H9 (cell line): ENCODE data around the gene RCOR3. TPM values are rescaled to one million over a fixed set of nuclear protein-coding genes. Genes with fewer than 3 reads are reported as not detected.

Experiments used
- DNase-seq: peaks from one replicate; pipeline ENCODE4 v3.0.0-alpha.2; 2017
- H2AFZ ChIP-seq: one replicate; pipeline ENCODE4 v1.6.1; 2013; ENCODE audit warnings: mild to moderate bottlenecking, low read length, control low read depth, moderate library complexity
- H2AK5ac ChIP-seq: 2 replicates; pipeline ENCODE4 v1.6.1; 2013; ENCODE audit warnings: low read length, control low read depth, mixed read lengths; ENCODE audit not compliant: insufficient read length
- H2BK120ac ChIP-seq: one replicate; pipeline ENCODE4 v1.6.1; 2013; ENCODE audit warnings: low read depth, mild to moderate bottlenecking, low read length, control low read depth, inconsistent platforms; ENCODE audit not compliant: poor library complexity, severe bottlenecking
- H2BK12ac ChIP-seq: 2 replicates; pipeline ENCODE4 v1.6.1; 2013; ENCODE audit warnings: low read length, control low read depth, mixed read lengths, low read depth; ENCODE audit not compliant: insufficient read length
- H2BK15ac ChIP-seq: 2 replicates; pipeline ENCODE4 v1.6.1; 2013; ENCODE audit warnings: low read depth, low read length, control low read depth
- H2BK20ac ChIP-seq: one replicate; pipeline ENCODE4 v1.6.1; 2013; ENCODE audit warnings: low read depth, mild to moderate bottlenecking, low read length, control low read depth, inconsistent platforms; ENCODE audit not compliant: poor library complexity, severe bottlenecking
- H2BK5ac ChIP-seq: 2 replicates; pipeline ENCODE4 v1.6.1; 2013; ENCODE audit warnings: low read length, control low read depth, mixed read lengths; ENCODE audit not compliant: insufficient read length
- H3K14ac ChIP-seq: 2 replicates; pipeline ENCODE4 v1.6.1; 2013; ENCODE audit warnings: low read length, control low read depth; ENCODE audit not compliant: insufficient read depth
- H3K18ac ChIP-seq: 2 replicates; pipeline ENCODE4 v1.6.1; 2013; ENCODE audit warnings: low read depth, mild to moderate bottlenecking, mixed read lengths, low read length, control low read depth; ENCODE audit not compliant: insufficient read length
- H3K23ac ChIP-seq: 2 replicates; pipeline ENCODE4 v1.6.1; 2013; ENCODE audit warnings: low read length, control low read depth, mixed read lengths, low read depth; ENCODE audit not compliant: insufficient read length
- H3K23me2 ChIP-seq: 2 replicates; pipeline ENCODE4 v1.6.1; 2013; ENCODE audit warnings: low read depth, mild to moderate bottlenecking, mixed read lengths, low read length, control low read depth; ENCODE audit not compliant: insufficient read length, poor library complexity, severe bottlenecking
- H3K27ac ChIP-seq: 2 replicates; pipeline ENCODE4 v1.5.1; 2013; ENCODE audit warnings: low read length, control low read depth, mixed read lengths, low read depth; ENCODE audit not compliant: insufficient read length
- H3K27me3 ChIP-seq: 2 replicates; pipeline ENCODE4 v1.6.1; 2013; ENCODE audit warnings: low read length, control low read depth, inconsistent platforms; ENCODE audit not compliant: insufficient read depth
- H3K4ac ChIP-seq: 2 replicates; pipeline ENCODE4 v1.6.1; 2013; ENCODE audit warnings: low read depth, mild to moderate bottlenecking, control low read depth, inconsistent platforms, low read length, moderate library complexity
- H3K4me1 ChIP-seq: 2 replicates; pipeline ENCODE4 v1.6.1; 2013; ENCODE audit warnings: low read length, control low read depth, inconsistent platforms; ENCODE audit not compliant: insufficient read depth
- H3K4me2 ChIP-seq: 2 replicates; pipeline ENCODE4 v1.6.1; 2013; ENCODE audit warnings: low read length, control low read depth, mixed read lengths; ENCODE audit not compliant: insufficient read length, insufficient read depth
- H3K56ac ChIP-seq: 2 replicates; pipeline ENCODE4 v1.6.1; 2013; ENCODE audit warnings: low read depth, mild to moderate bottlenecking, mixed read lengths, low read length, control low read depth; ENCODE audit not compliant: insufficient read length
- H3K79me1 ChIP-seq: 2 replicates; pipeline ENCODE4 v1.6.1; 2013; ENCODE audit warnings: low read depth, mild to moderate bottlenecking, moderate library complexity, low read length, control low read depth, inconsistent platforms; ENCODE audit not compliant: insufficient read depth, poor library complexity, severe bottlenecking
- H3K79me2 ChIP-seq: 2 replicates; pipeline ENCODE4 v1.6.1; 2013; ENCODE audit warnings: low read length, control low read depth, inconsistent platforms; ENCODE audit not compliant: insufficient read depth
- H3K9ac ChIP-seq: 2 replicates; pipeline ENCODE4 v1.6.1; 2013; ENCODE audit warnings: low read length, control low read depth, mixed read lengths; ENCODE audit not compliant: insufficient read length; ENCODE audit errors: extremely low read depth
- H3K9me3 ChIP-seq: one replicate; pipeline ENCODE4 v1.6.1; 2013; ENCODE audit warnings: low read depth, low read length, inconsistent platforms; ENCODE audit not compliant: control insufficient read depth
- H3T11ph ChIP-seq: one replicate; pipeline ENCODE4 v1.6.1; 2013; ENCODE audit warnings: mild to moderate bottlenecking, low read length, control low read depth, inconsistent platforms
- H4K20me1 ChIP-seq: one replicate; pipeline ENCODE4 v1.6.1; 2013; ENCODE audit not compliant: control insufficient read depth, insufficient read length, insufficient read depth
- H4K5ac ChIP-seq: 2 replicates; pipeline ENCODE4 v1.6.1; 2013; ENCODE audit warnings: low read depth, mild to moderate bottlenecking, mixed read lengths, low read length, control low read depth; ENCODE audit not compliant: insufficient read length
- H4K8ac ChIP-seq: replicated peaks from 2 replicates; pipeline ENCODE4 v1.6.1; 2013; ENCODE audit warnings: low read length, control low read depth, mixed read lengths, low read depth; ENCODE audit not compliant: insufficient read length
- H4K91ac ChIP-seq: 2 replicates; pipeline ENCODE4 v1.6.1; 2013; ENCODE audit warnings: low read depth, mild to moderate bottlenecking, moderate library complexity, mixed read lengths, low read length, control low read depth; ENCODE audit not compliant: insufficient read length
- H3K27ac Mint-ChIP-seq, 3 experiments: 2 replicates in 2 of 3; 3 replicates in 1 of 3; pipeline ENCODE4 v1.8.0; 2020 to 2021; ENCODE audit warnings: mixed read lengths in 3 of 3, mild to moderate bottlenecking in 1 of 3, moderate library complexity in 1 of 3
- H3K27me3 Mint-ChIP-seq: 2 replicates; pipeline ENCODE4 v1.8.0; 2021; ENCODE audit warnings: low read depth, mild to moderate bottlenecking, moderate library complexity, mixed read lengths
- H3K36me3 Mint-ChIP-seq, 3 experiments: 2 replicates in 2 of 3; 3 replicates in 1 of 3; pipeline ENCODE4 v1.8.0; 2020 to 2021; ENCODE audit warnings: low read depth in 3 of 3, mixed read lengths in 3 of 3; ENCODE audit not compliant: insufficient read depth in 1 of 3
- H3K4me1 Mint-ChIP-seq, 2 experiments: 2 replicates each; pipeline ENCODE4 v1.8.0; 2020; ENCODE audit warnings: mixed read lengths in 2 of 2
- H3K4me3 Mint-ChIP-seq, 2 experiments: 2 replicates in 1 of 2; 3 replicates in 1 of 2; pipeline ENCODE4 v1.8.0; 2020 to 2021; ENCODE audit warnings: mild to moderate bottlenecking in 2 of 2, mixed read lengths in 2 of 2, moderate library complexity in 1 of 2
- H3K9me3 Mint-ChIP-seq, 2 experiments: 2 replicates in 1 of 2; 3 replicates in 1 of 2; pipeline ENCODE4 v1.8.0; 2020; ENCODE audit warnings: mild to moderate bottlenecking in 2 of 2, mixed read lengths in 2 of 2, moderate library complexity in 1 of 2
- CTCF ChIP-seq: fragments of 200-600 bp; sonication (generic); conservative IDR thresholded peaks from 3 replicates; pipeline ENCODE4 v1.8.0; 2021; ENCODE audit warnings: antibody characterized with exemption, mild to moderate bottlenecking
- WGBS: extraction: QIAGEN DNeasy Blood & Tissue Kit; methylation state at CpG from one replicate; pipeline ENCODE4 v1.1.7; 2013; ENCODE audit warnings: missing lambda C conversion rate, low lambda C conversion rate, mixed read lengths; ENCODE audit not compliant: insufficient read length; ENCODE audit errors: extremely low coverage; 5-methylcytosine and 5-hydroxymethylcytosine counted together
- total RNA-seq: library from RNA; stranded (reverse); gene quantifications from 2 replicates; pipeline ENCODE4 v1.2.1, GENCODE V29; 2021

The RCOR3 gene
- total RNA-seq, 1 experiment from 2014 or later, result 37.2 TPM

- TF ChIP-seq CTCF, result no peak
- Histone ChIP-seq H3K9ac (no peak overlapping the region), H4K8ac (no peak overlapping the region), H3K14ac (no peak overlapping the region), H3K9me3 (no peaks in the 10 kb centered on the region), H3K56ac (no peak overlapping the region), H3K27ac (no peak overlapping the region), H3K18ac (no peak overlapping the region), H3K79me2 (no peaks in the 10 kb centered on the region), H2BK5ac (no peak overlapping the region), H3K23me2 (no peaks in the 10 kb centered on the region), H4K5ac (no peak overlapping the region), H2BK15ac (no peak overlapping the region), H3K79me1 (no peaks in the 10 kb centered on the region), H3K4me1 (no peaks in the 10 kb centered on the region), H3K23ac (no peak overlapping the region), H2BK20ac (no peak overlapping the region), H3K4ac (no peak overlapping the region), H2AK5ac (no peak overlapping the region), H3T11ph (no peak overlapping the region), H2BK12ac (no peak overlapping the region), H4K20me1 (no peaks in the 10 kb centered on the region), H3K4me2 (no peak overlapping the region), H3K27me3 (no peaks in the 10 kb centered on the region), H2AFZ (no peak overlapping the region), H4K91ac (no peak overlapping the region), H2BK120ac (no peak overlapping the region)
- no CpG with 5 or more reads among the region's 2 CpGs for WGBS
- Mint-ChIP-seq H3K27ac (no peak overlapping the region), H3K36me3 (peaks cover 0 to 4% (median 2%) of the 10 kb centered on the region in 3 experiments; a peak in 2 of 7 replicates), H3K27me3 (no peaks in the 10 kb centered on the region), H3K4me1 (no peaks in the 10 kb centered on the region), H3K9me3 (peaks cover 0 to 2% of the 10 kb centered on the region in 2 experiments; a peak in 1 of 5 replicates), H3K4me3 (no peak overlapping the region)
- no peak for DNase-seq
Observed at GRCh38 chr1:211213702-211214101, 45.5 kb upstream of the RCOR3 start.
